ENCODE results near the gene PRKCH.
"Not testable (repeated sequence)": the region's sequence is repeated elsewhere in the genome, so short reads cannot be mapped to it uniquely, and the experiment has no call there.

PRKCH gene

DNA sequence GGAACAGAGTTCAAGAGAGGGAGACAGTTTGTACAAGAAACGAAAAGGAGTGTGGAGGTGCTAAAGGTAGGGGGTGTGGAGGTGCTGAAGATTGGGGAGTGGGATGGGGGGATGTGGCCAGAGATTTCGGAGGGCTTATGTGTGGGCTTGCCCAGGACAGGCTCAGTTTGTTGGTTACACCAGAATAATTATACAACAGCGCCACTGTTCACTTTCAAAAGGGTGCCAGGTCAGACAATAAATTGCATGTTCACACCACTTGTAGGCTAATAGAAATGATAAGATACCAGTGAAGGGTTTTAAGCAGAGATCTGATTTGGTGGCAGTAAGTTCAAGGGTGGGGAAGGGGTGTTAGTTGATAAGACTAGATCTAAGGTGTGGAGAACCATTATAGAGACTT is 75.3 kb downstream of the PRKCH start:
- no peak for DNase-seq

- no peak for DNase-seq
These were observed 76.2 kb downstream of the PRKCH start for GRCh38 chr14:61397615-61398014.

DNA sequence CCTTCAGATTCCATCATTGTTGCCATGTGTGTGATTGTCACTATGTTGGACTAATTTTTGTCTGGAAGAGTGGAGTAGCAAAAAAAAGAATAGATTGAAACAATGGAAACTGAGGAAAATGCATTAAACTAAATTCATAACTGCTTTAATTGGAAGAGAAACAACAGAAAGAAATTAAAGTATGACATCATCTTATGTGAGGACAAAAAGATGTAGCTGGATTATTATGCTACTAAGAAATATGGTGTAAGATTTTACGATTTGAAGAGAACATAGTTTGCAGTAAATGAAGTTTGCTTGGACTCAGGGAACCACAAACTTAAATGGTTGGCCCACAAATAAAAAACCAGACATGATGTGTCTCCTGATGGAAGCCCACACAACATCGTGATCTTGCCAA is 76.8 kb downstream of the PRKCH start:
- no peak for DNase-seq

- no peak for DNase-seq
These were observed 78.0 kb downstream of the PRKCH start for GRCh38 chr14:61399365-61399764.

DNA sequence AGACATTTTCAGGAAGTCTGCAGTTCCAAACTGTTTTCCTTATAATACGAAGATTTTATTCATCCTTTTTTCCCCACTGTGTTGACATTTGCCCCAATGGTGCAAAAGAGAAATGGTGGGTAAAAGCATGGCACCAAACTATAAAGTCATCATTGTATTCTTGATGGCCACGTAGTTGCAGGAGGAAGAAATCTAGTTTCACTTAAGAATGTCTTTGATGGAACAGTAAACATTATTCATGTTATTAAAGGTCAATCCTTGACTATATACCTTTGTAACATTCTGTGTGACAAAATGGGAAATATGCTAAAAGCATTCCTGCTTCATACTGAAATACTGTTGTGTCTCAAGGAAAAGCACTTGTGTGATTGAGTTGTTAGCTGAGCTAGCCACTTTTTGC is 80.1 kb downstream of the PRKCH start:
- DNase-seq, result no peak

GRCh38 chr14:61403411-61403810 is 82.0 kb downstream of the PRKCH start:
- no peak for DNase-seq

DNA sequence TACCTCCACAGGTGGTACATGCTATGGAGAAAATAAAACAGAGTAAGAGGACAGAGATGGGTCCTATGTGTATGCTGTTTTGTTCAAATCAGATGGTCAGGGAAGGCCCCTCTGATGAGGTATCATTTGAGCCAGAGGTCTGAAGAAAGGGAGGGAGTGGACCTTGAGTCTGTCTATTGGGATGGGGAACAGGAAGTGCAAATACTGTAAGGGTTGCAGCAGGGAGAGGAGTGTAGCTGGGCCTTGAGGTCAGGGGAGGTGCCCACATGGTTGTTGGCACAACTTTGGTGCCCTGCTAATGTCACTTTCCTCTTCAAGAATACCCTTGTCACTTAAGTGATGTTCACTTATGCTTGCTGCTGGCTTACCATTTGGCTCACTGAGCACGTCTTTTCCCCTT is 83.3 kb downstream of the PRKCH start:
- DNase-seq, result no peak

DNA sequence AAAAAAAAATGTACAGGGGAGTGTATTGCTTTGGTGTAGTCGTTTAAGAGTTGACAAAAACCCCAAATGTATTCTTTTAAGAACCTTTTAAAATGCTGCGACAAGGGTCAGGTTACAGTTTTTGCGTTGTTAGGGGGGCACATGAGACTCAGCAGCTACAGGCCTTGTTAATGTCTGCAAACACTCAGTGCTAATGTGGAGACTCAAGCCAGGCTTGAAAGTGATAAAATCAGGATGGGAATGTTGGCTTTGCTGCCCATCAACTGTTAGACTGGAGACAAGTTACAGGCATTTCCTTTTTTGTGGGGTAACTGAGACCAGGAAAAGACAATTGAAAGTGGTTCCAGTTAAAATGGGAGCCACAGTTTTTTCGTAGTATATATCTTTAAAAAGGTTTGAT is 84.8 kb downstream of the PRKCH start:
- no peak for DNase-seq

DNA sequence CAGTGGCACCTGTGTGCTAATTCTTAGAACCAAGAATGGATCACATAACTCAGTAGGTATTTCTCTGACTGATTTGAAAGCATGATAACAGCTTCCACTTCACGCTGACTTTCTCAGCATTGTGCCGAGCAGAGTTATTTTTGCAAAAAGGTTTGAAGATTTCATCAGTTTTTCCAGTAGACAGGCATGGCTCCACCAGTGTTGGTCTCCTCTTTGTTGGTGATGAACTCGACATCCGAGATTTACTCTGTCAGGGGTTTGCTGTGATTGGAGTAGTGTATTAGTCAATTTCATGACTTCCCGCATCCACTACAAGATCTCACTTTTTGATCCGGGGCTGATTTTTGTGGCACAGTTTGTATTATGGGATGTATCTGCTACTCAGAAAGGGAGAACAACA is 85.3 kb downstream of the PRKCH start:
- DNase-seq, result peak; percentile 61

DNA sequence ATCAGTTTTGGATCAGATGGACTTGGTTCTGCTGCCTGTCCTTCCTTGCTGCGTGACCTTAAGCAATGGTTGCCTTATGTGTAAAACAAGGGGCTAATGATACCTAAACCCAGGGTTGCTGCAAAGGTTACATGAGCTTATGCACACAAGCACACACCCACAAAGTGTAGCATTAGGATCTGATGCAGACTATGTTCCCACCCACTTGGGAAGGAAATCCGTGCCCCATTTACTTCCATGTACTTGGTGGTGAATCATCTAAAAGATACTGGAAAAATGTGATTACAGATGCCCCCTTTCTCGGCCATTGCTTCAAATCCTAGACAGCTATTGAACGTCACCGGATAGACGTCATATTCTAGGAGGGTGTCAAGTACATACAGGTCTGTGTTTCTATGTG is 87.1 kb downstream of the PRKCH start:
- no peak for DNase-seq

- no peak for DNase-seq
These were observed 88.4 kb downstream of the PRKCH start for GRCh38 chr14:61409782-61410181.

DNA sequence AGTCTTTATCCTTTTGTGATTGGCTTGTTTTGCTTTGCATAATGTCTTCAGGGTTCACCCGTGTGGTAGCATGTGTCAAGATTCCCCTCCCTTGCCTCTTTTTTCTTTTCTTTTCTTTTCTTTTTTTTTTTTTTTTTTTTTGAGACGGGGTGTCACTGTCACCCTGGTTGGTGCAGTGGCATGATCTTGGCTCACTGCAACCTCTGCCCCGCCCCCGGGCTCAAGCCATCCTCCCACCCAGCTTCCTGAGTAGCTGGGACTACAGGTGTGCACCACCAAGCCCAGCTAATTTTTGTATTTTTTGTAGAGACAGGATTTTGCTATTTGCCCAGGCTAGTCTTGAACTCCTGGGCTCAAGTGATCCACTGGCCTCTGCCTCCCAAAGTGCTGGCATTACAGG is 94.6 kb downstream of the PRKCH start:
- DNase-seq, result not testable (repeated sequence)

GRCh38 chr14:61416591-61416990 is 95.2 kb downstream of the PRKCH start:
- no peak for DNase-seq

- DNase-seq, result no peak
These were observed 95.8 kb downstream of the PRKCH start for GRCh38 chr14:61417141-61417540.

GRCh38 chr14:61417883-61418455 is 96.6 kb downstream of the PRKCH start:
- no peak for DNase-seq

- DNase-seq, result no peak
These were observed 97.4 kb downstream of the PRKCH start for GRCh38 chr14:61418746-61419145.

DNA sequence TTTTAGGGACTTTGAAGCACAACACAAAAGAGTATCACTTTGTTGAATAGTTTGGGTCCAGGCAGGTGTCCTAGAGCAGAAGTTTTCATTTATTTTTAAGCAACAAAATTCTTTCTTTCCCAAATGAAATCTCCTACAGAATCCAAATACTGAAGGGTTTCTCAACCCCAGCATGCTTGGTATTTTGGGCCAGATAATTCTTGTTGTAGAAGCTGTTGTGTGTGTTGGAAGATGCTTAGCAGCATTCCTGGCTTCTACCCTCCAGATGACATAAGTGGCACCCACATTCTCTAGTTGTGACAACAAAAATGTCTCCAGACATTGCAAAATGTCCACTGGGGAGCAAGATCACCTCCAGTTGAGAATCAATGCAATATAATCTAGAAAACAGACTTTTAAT is 97.8 kb downstream of the PRKCH start:
- DNase-seq, result no peak

GRCh38 chr14:61420326-61420725 is 98.9 kb downstream of the PRKCH start:
- peak; percentile 35 for DNase-seq

- no peak for DNase-seq
These were observed 100.0 kb downstream of the PRKCH start for GRCh38 chr14:61421212-61421923.

DNA sequence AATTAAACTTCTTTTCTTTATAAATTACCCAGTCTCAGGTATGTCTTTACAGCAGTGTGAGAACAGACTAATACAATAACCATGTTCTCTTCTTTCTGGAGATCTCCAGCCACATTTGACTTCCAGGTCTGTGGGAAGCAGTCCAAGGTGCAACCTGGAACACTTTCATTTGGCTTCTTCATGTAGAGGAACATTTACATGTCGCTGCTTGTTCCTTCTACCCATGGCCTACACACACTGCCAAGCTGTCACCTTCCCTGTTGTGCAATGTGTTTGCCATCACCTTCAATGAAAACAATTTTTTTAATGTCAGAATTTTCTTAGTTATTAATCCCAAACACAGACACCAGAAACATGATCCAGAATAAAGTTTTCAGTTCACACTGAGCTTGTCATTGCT is 104.7 kb downstream of the PRKCH start:
- DNase-seq, result no peak

GRCh38 chr14:61428261-61428660 is 106.9 kb downstream of the PRKCH start:
- DNase-seq, result no peak

DNA sequence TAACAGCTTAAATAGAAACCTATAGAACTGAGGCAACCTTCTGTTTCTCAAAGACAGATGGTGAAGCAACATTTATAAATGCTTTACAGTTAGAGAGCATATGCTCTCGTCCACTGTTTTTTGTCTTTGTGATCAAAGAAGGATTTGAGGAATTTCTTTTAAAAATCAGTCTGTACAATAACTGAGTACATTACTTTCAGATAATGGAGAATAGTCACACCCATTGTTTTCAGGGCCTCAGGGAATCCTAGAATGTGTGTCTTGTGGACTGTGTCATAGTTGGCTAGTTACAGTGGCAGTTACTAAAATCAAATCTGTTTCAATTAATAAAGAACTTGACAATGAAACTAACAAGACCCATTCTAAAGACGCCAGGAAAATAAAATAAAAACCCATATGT is 107.9 kb downstream of the PRKCH start:
- DNase-seq, result no peak

GRCh38 chr14:61430066-61430757 is 108.8 kb downstream of the PRKCH start:
- no peak for DNase-seq

DNA sequence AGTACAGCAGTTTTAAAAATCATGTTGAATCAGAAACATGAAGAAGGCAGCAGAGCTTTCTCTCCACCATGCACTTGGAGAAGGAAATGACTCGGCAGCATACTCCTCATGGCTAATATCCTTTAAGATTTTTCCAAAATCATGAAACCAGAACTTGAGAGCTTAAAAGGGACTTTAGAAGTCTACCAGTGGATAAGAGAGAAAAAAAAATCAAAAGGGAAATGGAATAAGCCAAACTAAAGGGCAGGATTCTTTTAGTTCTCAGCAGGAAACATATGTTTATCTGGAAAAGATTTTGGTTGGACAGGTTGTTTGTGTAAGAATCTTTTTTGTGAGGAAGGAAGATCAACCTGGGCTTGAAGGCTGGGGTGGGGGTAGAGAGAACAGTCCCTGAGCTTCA is 111.8 kb downstream of the PRKCH start:
- DNase-seq, result no peak

- no peak for DNase-seq
These were observed 112.4 kb downstream of the PRKCH start for GRCh38 chr14:61433828-61434227.
